Large intestine (tissue), 3 donors: ENCODE measurements around the gene TRDN. TPM values are rescaled to one million over a fixed set of nuclear protein-coding genes. Genes with fewer than 3 reads are reported as not detected.
"Not testable (repeated sequence)": the region's sequence is repeated elsewhere in the genome, so short reads cannot be mapped to it uniquely, and the experiment has no call there.

Source experiments
- DNase-seq, 2 donors: peaks; one replicate each; pipeline versions ENCODE4 v3.0.0 to v3.0.0-alpha.2; 2013
- H3K27ac ChIP-seq: one replicate; pipeline ENCODE4 v1.5.1; 2013; ENCODE audit warnings: low read length
- H3K27me3 ChIP-seq: 2 replicates; pipeline ENCODE4 v1.6.1; 2013; ENCODE audit warnings: low read length; ENCODE audit not compliant: control insufficient read depth, insufficient read depth
- H3K36me3 ChIP-seq: 2 replicates; pipeline ENCODE4 v1.6.1; 2013; ENCODE audit warnings: low read length; ENCODE audit not compliant: control insufficient read depth, insufficient read depth
- H3K4me1 ChIP-seq: one replicate; pipeline ENCODE4 v1.6.1; 2013; ENCODE audit warnings: low read length; ENCODE audit not compliant: control insufficient read depth, insufficient read depth
- H3K4me3 ChIP-seq: one replicate; pipeline ENCODE4 v1.5.1; 2013; ENCODE audit warnings: low read length
- H3K9me3 ChIP-seq: one replicate; pipeline ENCODE4 v1.6.1; 2013; ENCODE audit warnings: mild to moderate bottlenecking, low read depth, low read length, moderate library complexity; ENCODE audit not compliant: control insufficient read depth
- WGBS: methylation state at CpG from one replicate; pipeline ENCODE4 v1.1.5; 2013; ENCODE audit warnings: low lambda C conversion rate; ENCODE audit not compliant: insufficient coverage; 5-methylcytosine and 5-hydroxymethylcytosine counted together
- polyA plus RNA-seq: library from polyadenylated mRNA; unstranded; fragments of 120-200 nt; gene quantifications from one replicate; pipeline ENCODE4 v1.2.1, GENCODE V29; 2013

Gene TRDN
- polyA plus RNA-seq, 1 donor = 0.09 TPM

- DNase-seq = no peak
- Histone ChIP-seq H3K4me1 (no peaks in the 10 kb centered on the region), H3K9me3 (no peaks in the 10 kb centered on the region), H3K27ac (no peak overlapping the region), H3K4me3 (no peak overlapping the region), H3K27me3 (no peaks in the 10 kb centered on the region), H3K36me3 (no peaks in the 10 kb centered on the region)
- 71% methylated on average over 2 of the region's 2 CpGs for WGBS
These were observed 42.0 kb downstream of the TRDN start for GRCh38 chr6:123594776-123595175.

- whole genome bisulfite sequencing = 80% methylated on average over 1 of the region's 2 CpGs
- Histone ChIP-seq H3K27me3 (no peaks in the 10 kb centered on the region), H3K36me3 (no peaks in the 10 kb centered on the region), H3K4me3 (no peak overlapping the region), H3K9me3 (no peaks in the 10 kb centered on the region), H3K27ac (no peak overlapping the region), H3K4me1 (no peaks in the 10 kb centered on the region)
- no peak for DNase-seq
These were observed 44.3 kb downstream of the TRDN start for GRCh38 chr6:123592426-123592825.

- no peak overlapping the region for H3K4me3 ChIP-seq
- H3K9me3 ChIP-seq = no peaks in the 10 kb centered on the region
- no peaks in the 10 kb centered on the region for H3K36me3 ChIP-seq
- no peaks in the 10 kb centered on the region for H3K27me3 ChIP-seq
- DNase-seq = no peak
- no CpG with 5 or more reads among the region's 5 CpGs for WGBS
- H3K27ac ChIP-seq = no peak overlapping the region
- no peaks in the 10 kb centered on the region for H3K4me1 ChIP-seq
These were observed 46.8 kb downstream of the TRDN start for GRCh38 chr6:123589973-123590372.

- DNase-seq = no peak
- WGBS = 38% methylated on average over 1 of the region's 1 CpG
- no peaks in the 10 kb centered on the region for H3K4me1 ChIP-seq
- H3K36me3 ChIP-seq = no peaks in the 10 kb centered on the region
- H3K9me3 ChIP-seq = no peaks in the 10 kb centered on the region
- no peak overlapping the region for H3K4me3 ChIP-seq
- H3K27me3 ChIP-seq = no peaks in the 10 kb centered on the region
- H3K27ac ChIP-seq = no peak overlapping the region
These were observed 47.4 kb downstream of the TRDN start for GRCh38 chr6:123589317-123589716.

GRCh38 chr6:123588546-123588895 lies 48.2 kb downstream of the TRDN start:
- H3K27me3 ChIP-seq = no peaks in the 10 kb centered on the region
- H3K4me1 ChIP-seq = no peaks in the 10 kb centered on the region
- no peak overlapping the region for H3K4me3 ChIP-seq
- no CpG with 5 or more reads among the region's 1 CpG for WGBS
- H3K27ac ChIP-seq = no peak overlapping the region
- H3K9me3 ChIP-seq = no peaks in the 10 kb centered on the region
- DNase-seq = no peak
- no peaks in the 10 kb centered on the region for H3K36me3 ChIP-seq

- H3K27ac ChIP-seq = no peak overlapping the region
- no peak overlapping the region for H3K4me3 ChIP-seq
- DNase-seq = no peak
- H3K9me3 ChIP-seq = no peaks in the 10 kb centered on the region
- WGBS = no CpG with 5 or more reads among the region's 4 CpGs
- no peaks in the 10 kb centered on the region for H3K27me3 ChIP-seq
- H3K36me3 ChIP-seq = no peaks in the 10 kb centered on the region
- no peaks in the 10 kb centered on the region for H3K4me1 ChIP-seq
These were observed 48.8 kb downstream of the TRDN start for GRCh38 chr6:123587838-123588545.

- not testable (repeated sequence) for H3K9me3 ChIP-seq, H3K36me3 ChIP-seq, H3K4me1 ChIP-seq, H3K27ac ChIP-seq, DNase-seq, H3K4me3 ChIP-seq, H3K27me3 ChIP-seq
- WGBS = no CpG with 5 or more reads among the region's 8 CpGs
These were observed 49.3 kb downstream of the TRDN start for GRCh38 chr6:123587407-123587806.

GRCh38 chr6:123580331-123580730 lies 56.4 kb downstream of the TRDN start:
- Histone ChIP-seq H3K36me3 (no peaks in the 10 kb centered on the region), H3K27me3 (no peaks in the 10 kb centered on the region), H3K27ac (no peak overlapping the region), H3K4me3 (no peak overlapping the region), H3K9me3 (no peaks in the 10 kb centered on the region), H3K4me1 (no peaks in the 10 kb centered on the region)
- DNase-seq = no peak

GRCh38 chr6:123575188-123575587 lies 61.6 kb downstream of the TRDN start:
- WGBS = 80% methylated on average over 1 of the region's 1 CpG
- Histone ChIP-seq H3K36me3 (no peaks in the 10 kb centered on the region), H3K9me3 (no peaks in the 10 kb centered on the region), H3K27me3 (no peaks in the 10 kb centered on the region), H3K4me3 (no peak overlapping the region), H3K27ac (no peak overlapping the region), H3K4me1 (no peaks in the 10 kb centered on the region)
- no peak for DNase-seq

- 55% methylated on average over 2 of the region's 7 CpGs for WGBS
- DNase-seq = no peak
- no peak overlapping the region for H3K4me3 ChIP-seq
- H3K36me3 ChIP-seq = no peaks in the 10 kb centered on the region
- H3K27me3 ChIP-seq = no peaks in the 10 kb centered on the region
- no peak overlapping the region for H3K27ac ChIP-seq
- no peaks in the 10 kb centered on the region for H3K9me3 ChIP-seq
- no peaks in the 10 kb centered on the region for H3K4me1 ChIP-seq
These were observed 65.7 kb downstream of the TRDN start for GRCh38 chr6:123570813-123571684.

- no peak for DNase-seq
- Histone ChIP-seq H3K4me3 (no peak overlapping the region), H3K4me1 (no peaks in the 10 kb centered on the region), H3K27me3 (no peaks in the 10 kb centered on the region), H3K27ac (no peak overlapping the region), H3K36me3 (no peaks in the 10 kb centered on the region), H3K9me3 (no peaks in the 10 kb centered on the region)
These were observed 67.2 kb downstream of the TRDN start for GRCh38 chr6:123569575-123569974.
